ENCODE results near the gene MEP1A. TPM values are rescaled to one million over a fixed set of nuclear protein-coding genes. Genes with fewer than 3 reads are reported as not detected.

Gene MEP1A
- total RNA-seq, 3 donors from 2014 or later: 118 to 498 (median 183) TPM

- intact Hi-C loops (cut with DNase I, micrococcal nuclease): no loop called here
- ATAC-seq (peak; percentile 91), DNase-seq (peak in 1 of 3 donors; percentile 44)
- TF ChIP-seq CTCF (IDR thresholded peaks at IDR 0.05): no peak
- Histone ChIP-seq H3K9me3 (no peaks in the 10 kb centered on the region), H3K36me3 (ENCODE audit: low read depth) (no peaks in the 10 kb centered on the region), H3K4me3 (no peak overlapping the region), H3K4me1 (ENCODE audit: low read depth) (peaks cover 15% of the 10 kb centered on the region)
Measured at GRCh38 chr6:46789434-46790354, 3.5 kb upstream of the MEP1A start.

DNA sequence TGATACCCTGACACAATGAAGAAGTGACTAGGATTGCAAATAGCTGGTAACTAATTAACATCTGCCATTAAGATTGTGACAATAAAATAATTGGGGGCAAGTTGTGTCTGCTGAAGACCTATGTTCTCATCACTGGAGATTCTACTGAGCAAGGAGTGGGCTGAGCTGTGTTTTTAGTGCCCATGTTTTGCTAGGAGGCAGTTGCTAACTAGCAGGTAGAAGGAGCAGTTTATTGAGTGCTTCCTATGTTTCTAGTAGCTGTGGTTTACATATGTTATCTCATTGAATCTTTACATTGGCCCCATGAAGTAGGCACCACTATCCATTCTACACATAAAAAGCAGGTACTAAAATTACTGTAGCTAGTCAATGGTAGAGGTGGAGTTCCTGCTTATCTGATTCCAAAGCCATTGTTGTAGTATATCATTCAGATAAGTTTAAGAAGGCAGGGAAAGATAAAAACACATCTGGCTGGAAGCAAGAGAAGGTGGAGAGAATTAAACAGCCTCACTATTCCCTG is 2.8 kb upstream of the MEP1A start:
- TF ChIP-seq CTCF (IDR thresholded peaks at IDR 0.05): no peak
- H3K4me1 ChIP-seq (ENCODE audit: low read depth): peaks cover 15% of the 10 kb centered on the region
- intact Hi-C loops (cut with DNase I, micrococcal nuclease): no loop called here
- no peak for DNase-seq
- no peaks in the 10 kb centered on the region for H3K9me3 ChIP-seq
- peak; percentile 80 for ATAC-seq
- H3K36me3 ChIP-seq (ENCODE audit: low read depth): no peaks in the 10 kb centered on the region
- no peak overlapping the region for H3K4me3 ChIP-seq

- H3K4me3 ChIP-seq: no peak overlapping the region
- peaks cover 15% of the 10 kb centered on the region for H3K4me1 ChIP-seq (ENCODE audit: low read depth)
- DNase-seq (no peak), ATAC-seq (no peak)
- no peaks in the 10 kb centered on the region for H3K36me3 ChIP-seq (ENCODE audit: low read depth)
- no peaks in the 10 kb centered on the region for H3K9me3 ChIP-seq
- intact Hi-C loops (cut with DNase I, micrococcal nuclease): no loop called here
- TF ChIP-seq CTCF (IDR thresholded peaks at IDR 0.05): no peak
Measured at GRCh38 chr6:46792635-46793034, 554 bp upstream of the MEP1A start.

DNA sequence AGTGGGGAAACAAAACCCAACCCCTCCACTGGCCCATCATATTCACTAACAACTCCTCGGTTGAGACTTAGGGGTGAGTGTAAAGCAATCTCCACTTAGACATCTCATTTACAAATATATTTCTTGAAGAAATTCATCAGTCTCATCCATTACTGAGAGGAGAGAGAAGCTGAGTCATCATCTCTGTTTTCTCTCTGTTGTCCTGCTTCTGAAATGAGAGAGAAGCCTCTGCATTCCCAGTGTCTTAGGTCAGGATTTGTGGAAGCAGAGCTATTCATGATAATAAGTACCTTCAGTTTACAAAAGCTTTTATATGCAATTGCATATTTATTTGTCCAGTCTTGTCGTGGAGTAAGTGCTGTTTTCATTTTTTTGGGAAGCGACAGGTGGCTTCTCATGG is 879 bp downstream of the MEP1A start:
- H3K36me3 ChIP-seq (ENCODE audit: low read depth): no peaks in the 10 kb centered on the region
- ATAC-seq: no peak
- TF ChIP-seq CTCF (IDR thresholded peaks at IDR 0.05): no peak
- H3K9me3 ChIP-seq: no peaks in the 10 kb centered on the region
- no peak overlapping the region for H3K4me3 ChIP-seq
- DNase-seq: no peak
- H3K4me1 ChIP-seq (ENCODE audit: low read depth): peaks cover 15% of the 10 kb centered on the region
- intact Hi-C loops (cut with DNase I, micrococcal nuclease): no loop called here

DNA sequence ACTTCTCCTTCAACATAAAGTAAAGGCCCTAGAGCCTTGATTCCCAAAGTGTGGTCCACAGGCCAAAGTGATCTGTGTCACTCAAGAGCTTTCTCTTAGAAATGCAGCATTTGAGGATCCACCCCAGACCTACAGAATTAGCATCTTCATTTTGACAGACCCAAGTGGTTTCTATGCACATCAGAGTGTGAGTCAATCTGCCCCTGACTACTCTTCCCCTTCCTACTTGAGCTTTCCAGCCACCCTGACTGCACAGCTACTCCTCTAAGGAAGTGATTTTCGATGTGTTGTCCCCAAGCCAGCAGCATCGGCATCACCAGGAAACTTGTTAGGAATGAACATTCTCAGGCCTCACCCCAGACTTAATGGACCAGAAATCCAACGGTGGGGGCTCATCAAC is 2.6 kb downstream of the MEP1A start:
- Histone ChIP-seq H3K9me3 (no peaks in the 10 kb centered on the region), H3K4me1 (ENCODE audit: low read depth) (peaks cover 11% of the 10 kb centered on the region), H3K36me3 (ENCODE audit: low read depth) (no peaks in the 10 kb centered on the region), H3K4me3 (no peak overlapping the region)
- intact Hi-C loops (cut with DNase I, micrococcal nuclease): no loop called here
- no peak for ATAC-seq
- no peak for TF ChIP-seq CTCF (IDR thresholded peaks at IDR 0.05)
- no peak for DNase-seq

Measured in mucosa of descending colon (tissue), 3 donors.